Calu3 (cell line): ENCODE results near the gene TSHZ2. TPM values are rescaled to one million over a fixed set of nuclear protein-coding genes. Genes with fewer than 3 reads are reported as not detected.

Experiments used
- BruUV-seq: library from RNA; stranded (reverse); fragments of 400-500 nt; replicated peaks from 2 replicates; lab custom pipeline; 2021; lab: Mats Ljungman, UMichigan
- CTCF ChIA-PET: fragments of 300-600 bp; sonication (Branson Sonifier 250); formaldehyde crosslinking; loops from one replicate; lab custom pipeline; 2022; ENCODE audit warnings: antibody characterized with exemption; lab: Charles Lee
- DNase-seq: peaks from one replicate; pipeline ENCODE4 v3.0.0; 2022
- H3K27ac Mint-ChIP-seq: one replicate; pipeline ENCODE4 v1.8.0; 2022; ENCODE audit warnings: mixed read lengths; ENCODE audit not compliant: unreplicated experiment
- H3K27me3 Mint-ChIP-seq: one replicate; pipeline ENCODE4 v1.8.0; 2022; ENCODE audit warnings: mixed read lengths; ENCODE audit not compliant: unreplicated experiment
- H3K36me3 Mint-ChIP-seq: one replicate; pipeline ENCODE4 v1.8.0; 2022; ENCODE audit warnings: mild to moderate bottlenecking, moderate library complexity, mixed read lengths; ENCODE audit not compliant: insufficient read depth, unreplicated experiment
- H3K4me1 Mint-ChIP-seq: one replicate; pipeline ENCODE4 v1.8.0; 2022; ENCODE audit warnings: mild to moderate bottlenecking, low read depth, mixed read lengths; ENCODE audit not compliant: unreplicated experiment
- H3K4me3 Mint-ChIP-seq: one replicate; pipeline ENCODE4 v1.8.0; 2022; ENCODE audit warnings: mild to moderate bottlenecking, low read depth, moderate library complexity, mixed read lengths; ENCODE audit not compliant: unreplicated experiment
- H3K9me3 Mint-ChIP-seq: one replicate; pipeline ENCODE4 v1.8.0; 2022; ENCODE audit warnings: low read depth, mixed read lengths; ENCODE audit not compliant: unreplicated experiment
- intact Hi-C: fragments of 100-400 bp; cut with micrococcal nuclease; formaldehyde crosslinking; loops from one replicate; pipeline ENCODE4 v1.10.0; 2022; ENCODE audit not compliant: unreplicated experiment
- total RNA-seq: library from RNA; stranded (reverse); gene quantifications from 2 replicates; pipeline ENCODE4 v1.2.3, GENCODE V29; 2022
- TF ChIP-seq, protein P1 (sequence below): fragments of 200-600 bp; IDR thresholded peaks from one replicate; pipeline ENCODE4 v1.8.0; 2022; ENCODE audit warnings: antibody characterized with exemption; ENCODE audit not compliant: unreplicated experiment

The TSHZ2 gene
- total RNA-seq, 1 experiment from 2014 or later: not detected

GRCh38 chr20:53128004-53128403 lies 155.8 kb downstream of the TSHZ2 start:
- H3K4me3 Mint-ChIP-seq: no peak overlapping the region
- intact Hi-C loops: no loop called here
- H3K27ac Mint-ChIP-seq: no peak overlapping the region
- H3K36me3 Mint-ChIP-seq: no peaks in the 10 kb centered on the region
- no peaks in the 10 kb centered on the region for H3K9me3 Mint-ChIP-seq
- H3K27me3 Mint-ChIP-seq: peaks cover 52% of the 10 kb centered on the region
- no peaks in the 10 kb centered on the region for H3K4me1 Mint-ChIP-seq
- DNase-seq: no peak
- CTCF ChIA-PET: no interaction called here
- no TSS peak for BruUV-seq
- TF ChIP-seq, protein P1, sequence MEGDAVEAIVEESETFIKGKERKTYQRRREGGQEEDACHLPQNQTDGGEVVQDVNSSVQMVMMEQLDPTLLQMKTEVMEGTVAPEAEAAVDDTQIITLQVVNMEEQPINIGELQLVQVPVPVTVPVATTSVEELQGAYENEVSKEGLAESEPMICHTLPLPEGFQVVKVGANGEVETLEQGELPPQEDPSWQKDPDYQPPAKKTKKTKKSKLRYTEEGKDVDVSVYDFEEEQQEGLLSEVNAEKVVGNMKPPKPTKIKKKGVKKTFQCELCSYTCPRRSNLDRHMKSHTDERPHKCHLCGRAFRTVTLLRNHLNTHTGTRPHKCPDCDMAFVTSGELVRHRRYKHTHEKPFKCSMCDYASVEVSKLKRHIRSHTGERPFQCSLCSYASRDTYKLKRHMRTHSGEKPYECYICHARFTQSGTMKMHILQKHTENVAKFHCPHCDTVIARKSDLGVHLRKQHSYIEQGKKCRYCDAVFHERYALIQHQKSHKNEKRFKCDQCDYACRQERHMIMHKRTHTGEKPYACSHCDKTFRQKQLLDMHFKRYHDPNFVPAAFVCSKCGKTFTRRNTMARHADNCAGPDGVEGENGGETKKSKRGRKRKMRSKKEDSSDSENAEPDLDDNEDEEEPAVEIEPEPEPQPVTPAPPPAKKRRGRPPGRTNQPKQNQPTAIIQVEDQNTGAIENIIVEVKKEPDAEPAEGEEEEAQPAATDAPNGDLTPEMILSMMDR: no peak

DNA sequence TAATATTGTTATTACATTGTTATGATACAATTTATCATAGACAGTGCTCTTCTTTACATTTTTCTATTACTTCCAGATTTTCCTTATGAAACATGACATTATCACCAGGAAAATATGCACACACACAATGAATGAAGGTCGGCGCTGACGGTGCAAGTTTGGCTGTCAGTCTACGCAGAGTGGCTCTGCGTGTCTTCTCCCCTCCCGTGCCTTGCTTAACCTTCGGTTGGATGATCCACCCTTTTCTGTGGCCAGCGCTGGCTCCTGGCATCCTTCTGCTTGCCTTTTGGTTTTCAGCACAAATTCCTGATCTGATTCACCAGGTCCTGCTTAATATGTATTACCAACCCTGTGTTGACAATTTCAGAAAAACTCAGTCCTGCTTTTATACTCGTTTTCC lies 157.4 kb downstream of the TSHZ2 start:
- no peak overlapping the region for H3K27ac Mint-ChIP-seq

GRCh38 chr20:53130795-53131194 lies 158.6 kb downstream of the TSHZ2 start:
- H3K9me3 Mint-ChIP-seq: no peaks in the 10 kb centered on the region
- BruUV-seq: no TSS peak
- no peak overlapping the region for H3K4me3 Mint-ChIP-seq
- no peaks in the 10 kb centered on the region for H3K4me1 Mint-ChIP-seq
- TF ChIP-seq, protein P1: no peak
- intact Hi-C loops: no loop called here
- no peak for DNase-seq
- CTCF ChIA-PET: no interaction called here
- peaks cover 40% of the 10 kb centered on the region for H3K27me3 Mint-ChIP-seq
- no peak overlapping the region for H3K27ac Mint-ChIP-seq
- H3K36me3 Mint-ChIP-seq: no peaks in the 10 kb centered on the region

More for the DNA sequence above, 157.4 kb downstream of the TSHZ2 start:
- Mint-ChIP-seq H3K27me3 (peaks cover 41% of the 10 kb centered on the region), H3K36me3 (no peaks in the 10 kb centered on the region), H3K9me3 (no peaks in the 10 kb centered on the region), H3K4me3 (no peak overlapping the region), H3K4me1 (no peaks in the 10 kb centered on the region)
- no TSS peak for BruUV-seq
- CTCF ChIA-PET: no interaction called here
- intact Hi-C loops: no loop called here
- DNase-seq: no peak
- TF ChIP-seq, protein P1: no peak

DNA sequence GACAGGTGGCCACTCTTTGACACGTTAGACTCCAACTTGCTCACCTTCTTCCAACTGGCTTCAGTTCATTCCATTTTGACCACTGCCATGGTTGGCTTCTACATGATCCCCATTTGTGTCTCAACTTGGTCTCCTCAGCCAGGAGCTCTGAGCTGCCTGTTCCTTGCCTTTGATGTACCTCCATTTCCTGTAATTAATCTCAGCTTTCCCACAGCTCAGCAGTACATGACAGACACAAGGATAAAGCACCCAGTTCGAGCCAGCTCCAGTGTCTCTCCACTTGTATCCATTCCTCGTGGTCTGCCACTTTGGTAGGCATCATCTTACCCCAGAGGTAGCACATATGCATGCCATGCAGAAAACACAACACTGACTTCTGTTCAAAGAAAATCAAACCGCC lies 161.0 kb downstream of the TSHZ2 start:
- Mint-ChIP-seq H3K36me3 (no peaks in the 10 kb centered on the region), H3K4me3 (no peak overlapping the region), H3K27ac (no peak overlapping the region), H3K27me3 (peaks cover 31% of the 10 kb centered on the region), H3K4me1 (no peaks in the 10 kb centered on the region), H3K9me3 (no peaks in the 10 kb centered on the region)
- TF ChIP-seq, protein P1: no peak
- DNase-seq: no peak
- intact Hi-C loops: no loop called here
- no TSS peak for BruUV-seq
- CTCF ChIA-PET: no interaction called here
